Activated CD8-positive, alpha-beta T cell treated with anti-CD3 and anti-CD28 coated beads, Interleukin-2, amount 10 ng/mL, durations not matched to agents 7 days and 5 days (primary cell): Measurements from ENCODE around the gene COX7B. TPM values are rescaled to one million over a fixed set of nuclear protein-coding genes. Genes with fewer than 3 reads are reported as not detected.

ENCODE experiments used
- ATAC-seq: fragments of 150-1000 bp; cut with Tn5 transposase; one replicate; pipeline ENCODE4 v1.10.0; 2021; ENCODE audit warnings: moderate library complexity
- CTCF ChIA-PET: fragments of 350-600 bp; sonication (Branson Sonifier 250); formaldehyde crosslinking; loops from one replicate; lab custom pipeline; 2021; ENCODE audit warnings: antibody characterized with exemption; lab: Charles Lee
- POLR2A ChIA-PET: fragments of 350-600 bp; sonication (Branson Sonifier 250); formaldehyde crosslinking; loops from one replicate; lab custom pipeline; 2021; ENCODE audit warnings: antibody characterized with exemption; lab: Charles Lee
- DNase-seq: peaks from one replicate; pipeline ENCODE4 v3.0.0-alpha.2; 2020
- H3K27ac Mint-ChIP-seq: one replicate; pipeline ENCODE4 v1.8.0; 2021; ENCODE audit warnings: mild to moderate bottlenecking, mixed read lengths
- H3K27me3 Mint-ChIP-seq: one replicate; pipeline ENCODE4 v1.8.0; 2021; ENCODE audit warnings: low read depth, mixed read lengths
- H3K36me3 Mint-ChIP-seq: one replicate; pipeline ENCODE4 v1.8.0; 2021; ENCODE audit warnings: low read depth, mixed read lengths
- H3K4me1 Mint-ChIP-seq: one replicate; pipeline ENCODE4 v1.8.0; 2021; ENCODE audit warnings: low read depth, mixed read lengths
- H3K4me3 Mint-ChIP-seq: one replicate; pipeline ENCODE4 v1.8.0; 2021; ENCODE audit warnings: mild to moderate bottlenecking, mixed read lengths
- H3K9me3 Mint-ChIP-seq: one replicate; pipeline ENCODE4 v1.8.0; 2022; ENCODE audit warnings: mixed read lengths; ENCODE audit not compliant: insufficient read depth
- total RNA-seq, 2 experiments: library from RNA; stranded (reverse); gene quantifications; one replicate each; pipeline ENCODE4 v1.2.3, GENCODE V29; 2021

The COX7B gene
- total RNA-seq, 2 experiments from 2014 or later: 329 to 334 TPM

DNA sequence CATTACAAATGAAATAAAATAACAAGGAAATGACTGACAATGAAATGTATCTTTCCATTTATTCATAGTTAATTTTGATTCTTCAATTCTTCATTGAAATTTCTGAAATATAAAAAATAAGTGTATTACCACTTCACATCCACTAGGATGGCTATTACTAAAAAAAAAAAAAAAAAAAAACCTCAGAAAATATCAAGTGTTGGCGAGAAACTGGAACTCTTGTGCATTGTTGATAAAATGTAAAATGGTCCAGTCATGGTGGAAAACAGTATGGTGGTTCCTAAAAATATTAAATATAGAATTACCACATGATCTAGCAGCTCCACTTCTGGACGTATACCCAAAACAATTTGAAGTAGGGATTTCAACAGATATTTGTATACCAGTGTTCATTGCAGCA is 47.3 kb downstream of the COX7B start:
- ChIA-PET POLR2A (no interaction called here), CTCF (no interaction called here)
- ATAC-seq (no peak), DNase-seq (no peak)
- H3K36me3 Mint-ChIP-seq: no peaks in the 10 kb centered on the region
- H3K27ac Mint-ChIP-seq: no peak overlapping the region
- no peaks in the 10 kb centered on the region for H3K27me3 Mint-ChIP-seq
- no peak overlapping the region for H3K4me3 Mint-ChIP-seq
- peaks cover 2% of the 10 kb centered on the region for H3K4me1 Mint-ChIP-seq
- H3K9me3 Mint-ChIP-seq: no peaks in the 10 kb centered on the region

DNA sequence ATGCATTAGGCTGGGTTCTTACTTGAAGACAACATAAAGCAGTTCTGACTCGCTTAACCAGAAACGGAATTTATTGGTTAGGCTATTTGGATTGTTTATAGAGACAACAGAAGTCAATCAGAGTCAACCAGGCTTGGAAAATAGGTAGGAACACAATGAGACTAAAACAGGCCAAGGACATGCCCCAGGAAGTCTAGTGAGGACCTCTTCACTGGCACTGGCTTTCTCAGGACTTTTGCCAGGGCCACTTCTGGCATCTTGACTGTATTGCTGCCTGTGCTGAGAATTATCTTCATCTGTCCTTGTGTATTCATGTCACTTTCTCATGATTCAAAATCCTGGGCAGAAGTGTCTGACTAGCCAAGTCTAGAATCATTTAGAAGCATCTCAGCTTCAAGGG is 50.6 kb downstream of the COX7B start:
- Mint-ChIP-seq H3K27me3 (no peaks in the 10 kb centered on the region), H3K27ac (no peak overlapping the region), H3K9me3 (no peaks in the 10 kb centered on the region), H3K4me1 (no peaks in the 10 kb centered on the region), H3K4me3 (no peak overlapping the region), H3K36me3 (no peaks in the 10 kb centered on the region)
- CTCF ChIA-PET: interaction anchor here (1.1 kb wide), 1 partner anchor 142 kb away, joined by 3 read pairs; no protein-coding TSS in a partner anchor
- no peak for ATAC-seq
- POLR2A ChIA-PET: no interaction called here
- no peak for DNase-seq

DNA sequence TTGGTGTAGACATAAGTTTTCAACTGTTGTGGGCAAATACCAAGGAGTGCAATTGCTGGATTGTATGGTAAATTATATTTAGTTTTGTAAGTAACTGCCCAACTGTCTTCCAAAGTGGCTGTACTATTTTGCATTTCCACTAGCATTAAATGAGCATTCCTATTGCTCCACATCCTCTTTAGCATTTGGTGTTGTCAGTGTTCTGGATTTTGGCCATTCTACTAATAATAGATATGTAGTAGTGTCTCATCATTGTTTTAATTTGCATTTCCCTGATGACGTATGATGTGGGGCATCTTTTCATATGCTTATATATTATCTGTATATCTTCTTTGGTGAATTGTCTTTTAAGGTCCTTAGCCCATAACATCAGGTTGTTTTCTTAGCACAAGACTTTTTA is 52.9 kb downstream of the COX7B start:
- DNase-seq: no peak
- CTCF ChIA-PET: no interaction called here
- POLR2A ChIA-PET: no interaction called here
- H3K27me3 Mint-ChIP-seq: no peaks in the 10 kb centered on the region
- H3K9me3 Mint-ChIP-seq: peaks cover 9% of the 10 kb centered on the region
- peaks cover 3% of the 10 kb centered on the region for H3K4me1 Mint-ChIP-seq
- no peak overlapping the region for H3K27ac Mint-ChIP-seq
- peaks cover 7% of the 10 kb centered on the region for H3K36me3 Mint-ChIP-seq
- H3K4me3 Mint-ChIP-seq: no peak overlapping the region
- no peak for ATAC-seq

DNA sequence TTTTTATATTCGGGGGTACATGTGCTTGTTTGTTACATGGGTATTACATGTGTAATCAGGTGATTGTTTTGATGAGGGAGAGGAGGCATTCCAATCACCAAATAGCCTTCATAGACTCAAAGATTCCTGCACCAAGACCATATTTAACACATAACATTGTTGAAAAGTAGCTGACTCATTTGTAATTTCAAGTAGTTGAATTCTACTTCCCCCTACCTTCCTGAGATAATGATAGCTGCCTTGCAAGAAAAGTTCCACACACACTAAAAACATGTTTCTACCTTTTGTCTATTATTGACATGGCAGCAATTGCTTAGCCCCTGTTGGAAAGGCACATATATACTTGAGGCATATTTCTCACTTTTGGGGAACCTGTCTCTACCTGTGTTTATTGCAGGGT is 54.0 kb downstream of the COX7B start:
- DNase-seq (no peak), ATAC-seq (no peak)
- CTCF ChIA-PET: interaction anchor here (1.4 kb wide), 1 partner anchor 139 kb away, joined by 3 read pairs; no protein-coding TSS in a partner anchor
- H3K36me3 Mint-ChIP-seq: peaks cover 10% of the 10 kb centered on the region
- no peak overlapping the region for H3K27ac Mint-ChIP-seq
- H3K9me3 Mint-ChIP-seq: peaks cover 9% of the 10 kb centered on the region
- no peak overlapping the region for H3K4me3 Mint-ChIP-seq
- POLR2A ChIA-PET: no interaction called here
- H3K4me1 Mint-ChIP-seq: peaks cover 11% of the 10 kb centered on the region
- H3K27me3 Mint-ChIP-seq: no peaks in the 10 kb centered on the region

DNA sequence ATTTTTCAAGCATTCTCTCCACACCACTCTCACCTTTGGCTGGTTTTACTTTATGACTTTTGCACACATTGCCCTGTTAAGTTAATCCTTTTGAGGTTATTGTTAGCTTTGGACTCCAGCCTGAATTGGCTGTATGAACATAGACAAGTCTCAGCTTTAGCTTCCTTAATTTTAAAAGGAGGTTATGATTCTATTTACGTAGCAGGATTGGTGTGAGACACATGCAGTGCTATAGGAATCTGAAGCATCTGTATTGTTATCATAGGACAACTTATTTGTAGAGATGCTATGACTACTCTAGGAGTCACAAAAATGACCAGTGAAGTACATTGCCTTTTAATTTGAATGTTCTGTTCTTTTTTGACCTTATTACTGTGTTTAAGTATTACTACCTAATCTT is 54.4 kb downstream of the COX7B start:
- DNase-seq (no peak), ATAC-seq (no peak)
- Mint-ChIP-seq H3K27ac (no peak overlapping the region), H3K4me1 (peaks cover 11% of the 10 kb centered on the region), H3K36me3 (peaks cover 12% of the 10 kb centered on the region), H3K4me3 (no peak overlapping the region), H3K9me3 (peaks cover 9% of the 10 kb centered on the region), H3K27me3 (no peaks in the 10 kb centered on the region)
- ChIA-PET CTCF (interaction anchor here (1.4 kb wide), 1 partner anchor 139 kb away, joined by 3 read pairs; no protein-coding TSS in a partner anchor), POLR2A (no interaction called here)

Other genes starting within 250 kb of the COX7B start
- 10 to 100 TPM; 59.9 to 65.8 TPM for gene ATRX, start 113.3 kb upstream of the COX7B start, total RNA-seq
- 10 to 100 TPM; 50.2 to 51.6 TPM for gene MAGT1, start 4.0 kb upstream of the COX7B start, total RNA-seq
- gene ATP7A, start 11.2 kb downstream of the COX7B start, total RNA-seq: 1 to 10 TPM; 8.6 to 8.8 TPM
- gene PGAM4, start 70.2 kb downstream of the COX7B start, total RNA-seq: 1 to 10 TPM in 1 of 2 experiments, under 1 TPM in 1; 0.52 to 1.1 TPM
- gene PGK1, start 204.8 kb downstream of the COX7B start, total RNA-seq: 1,000 to 10,000 TPM; 1,137 to 1,152 TPM
- 10 to 100 TPM; 16.6 to 19.0 TPM for gene TAF9B, start 240.2 kb downstream of the COX7B start, total RNA-seq